Measurements from ENCODE around the gene DCAF5. TPM values are rescaled to one million over a fixed set of nuclear protein-coding genes. Genes with fewer than 3 reads are reported as not detected.

DCAF5 gene
- total RNA-seq, 1 experiment from 2014 or later = 29.1 TPM

GRCh38 chr14:69131176-69131575, 21.7 kb downstream of the DCAF5 start:
- ChIA-PET CTCF (interaction anchor here (0.8 to 1.2 kb wide), 3 partner anchors 21 to 714 kb away, joined by 3 to 17 read pairs (median 4); no protein-coding TSS in a partner anchor), POLR2A (ENCODE audit: unreplicated experiment) (interaction anchor here (0.6 kb wide), 1 partner anchor 166 kb away, joined by 4 read pairs; no protein-coding TSS in a partner anchor)
- H2AFZ ChIP-seq = no peak overlapping the region
- no peaks in the 10 kb centered on the region for H3K9me3 ChIP-seq (ENCODE audit: insufficient read depth, low read depth)
- H3K27ac ChIP-seq = no peak overlapping the region
- DNase-seq = no peak
- no peaks in the 10 kb centered on the region for H3K36me3 ChIP-seq (ENCODE audit: low read depth)
- BruUV-seq (replicated peaks) = no TSS peak
- 0 out of 2 replicates have a peak, but pooled peaks cover 8% of the 10 kb centered on the region for H3F3A ChIP-seq (ENCODE audit: insufficient read depth, low read depth)
- no peak overlapping the region for H3K4me3 ChIP-seq
- H4K20me1 ChIP-seq (ENCODE audit: insufficient read depth) = peaks cover 10% of the 10 kb centered on the region; the same call in 1 of the 2 replicates
- TF ChIP-seq EZH2 (IDR thresholded peaks at IDR 0.05; ENCODE audit: low read depth) = no peak
- no peak for TF ChIP-seq CTCF (conservative IDR thresholded peaks at IDR 0.05)
- intact Hi-C loops (cut with micrococcal nuclease; ENCODE audit: unreplicated experiment) = no loop called here
- no peaks in the 10 kb centered on the region for H3K9me2 ChIP-seq (ENCODE audit: insufficient read depth)
- no peak overlapping the region for H3K4me2 ChIP-seq
- H3K27me3 ChIP-seq (ENCODE audit: insufficient read depth, low read depth) = no peaks in the 10 kb centered on the region
- H3K79me2 ChIP-seq (ENCODE audit: low read depth) = peaks cover 42% of the 10 kb centered on the region
- peaks cover 31% of the 10 kb centered on the region for H3K4me1 ChIP-seq (replicated peaks; ENCODE audit: insufficient read depth)

- no TSS peak for BruUV-seq (replicated peaks)
- intact Hi-C loops (cut with micrococcal nuclease; ENCODE audit: unreplicated experiment) = loop anchor here (1.0 to 2.0 kb wide), 3 partner anchors 113 to 445 kb away; partner anchors contain the start of gene CCDC177
- DNase-seq = peak; percentile 57 to 60
- H3K9me2 ChIP-seq (ENCODE audit: insufficient read depth) = no peaks in the 10 kb centered on the region
- H3F3A ChIP-seq (ENCODE audit: insufficient read depth, low read depth) = 0 out of 2 replicates have a peak, but pooled peaks cover 8% of the 10 kb centered on the region
- TF ChIP-seq CTCF (conservative IDR thresholded peaks at IDR 0.05) (peak; percentile 98), EZH2 (IDR thresholded peaks at IDR 0.05; ENCODE audit: low read depth) (no peak)
- CTCF ChIA-PET = interaction anchor here (0.6 to 1.5 kb wide), 7 partner anchors 20 to 1285 kb away, joined by 3 to 21 read pairs (median 7); no protein-coding TSS in a partner anchor
- H3K79me2 ChIP-seq (ENCODE audit: low read depth) = peaks cover 53% of the 10 kb centered on the region
- no peaks in the 10 kb centered on the region for H3K9me3 ChIP-seq (ENCODE audit: insufficient read depth, low read depth)
- H3K4me3 ChIP-seq = no peak overlapping the region
- no peaks in the 10 kb centered on the region for H3K27me3 ChIP-seq (ENCODE audit: insufficient read depth, low read depth)
- peaks cover 16% of the 10 kb centered on the region; the same call in 1 of the 2 replicates for H4K20me1 ChIP-seq (ENCODE audit: insufficient read depth)
- no peak overlapping the region for H3K27ac ChIP-seq
- H3K4me1 ChIP-seq (replicated peaks; ENCODE audit: insufficient read depth) = peaks cover 28% of the 10 kb centered on the region
- no peaks in the 10 kb centered on the region for H3K36me3 ChIP-seq (ENCODE audit: low read depth)
- peak overlapping the region; percentile 27 for H3K4me2 ChIP-seq
- H2AFZ ChIP-seq = no peak overlapping the region
- POLR2A ChIA-PET (ENCODE audit: unreplicated experiment) = interaction anchor here (0.6 kb wide), 1 partner anchor 24 kb away, joined by 5 read pairs; the partner anchor contains the start of gene DCAF5
These were observed 23.5 kb downstream of the DCAF5 start for GRCh38 chr14:69129264-69129880.

- no peak overlapping the region for H3K4me3 ChIP-seq
- no peaks in the 10 kb centered on the region; the same call in 1 of the 2 replicates for H3F3A ChIP-seq (ENCODE audit: insufficient read depth, low read depth)
- no peak overlapping the region for H2AFZ ChIP-seq
- TF ChIP-seq CTCF (conservative IDR thresholded peaks at IDR 0.05) (no peak), EZH2 (IDR thresholded peaks at IDR 0.05; ENCODE audit: low read depth) (no peak)
- H3K9me2 ChIP-seq (ENCODE audit: insufficient read depth) = no peaks in the 10 kb centered on the region
- CTCF ChIA-PET = interaction anchor here (0.6 kb wide), 1 partner anchor 178 kb away, joined by 6 read pairs; no protein-coding TSS in a partner anchor
- no peak overlapping the region for H3K27ac ChIP-seq
- no peak overlapping the region for H3K4me2 ChIP-seq
- POLR2A ChIA-PET (ENCODE audit: unreplicated experiment) = interaction anchor here (0.6 kb wide), 1 partner anchor 57 kb away, joined by 3 read pairs; no protein-coding TSS in a partner anchor
- peaks cover 3% of the 10 kb centered on the region; the same call in 1 of the 2 replicates for H3K79me2 ChIP-seq (ENCODE audit: low read depth)
- no TSS peak for BruUV-seq (replicated peaks)
- no peaks in the 10 kb centered on the region for H3K9me3 ChIP-seq (ENCODE audit: insufficient read depth, low read depth)
- H4K20me1 ChIP-seq (ENCODE audit: insufficient read depth) = no peaks in the 10 kb centered on the region; the same call in 1 of the 2 replicates
- H3K4me1 ChIP-seq (replicated peaks; ENCODE audit: insufficient read depth) = no peaks in the 10 kb centered on the region
- intact Hi-C loops (cut with micrococcal nuclease; ENCODE audit: unreplicated experiment) = no loop called here
- no peak for DNase-seq
- no peaks in the 10 kb centered on the region for H3K27me3 ChIP-seq (ENCODE audit: insufficient read depth, low read depth)
- H3K36me3 ChIP-seq (ENCODE audit: low read depth) = 0 out of 2 replicates have a peak, but pooled peaks cover 15% of the 10 kb centered on the region
These were observed 34.6 kb downstream of the DCAF5 start for GRCh38 chr14:69118305-69118704.
